Myocyte (in vitro differentiated cells): ENCODE results near the gene RILP. TPM values are rescaled to one million over a fixed set of nuclear protein-coding genes. Genes with fewer than 3 reads are reported as not detected.

Experiments
- DNase-seq: peaks from one replicate; pipeline ENCODE4 v3.0.0-alpha.2; 2012; ENCODE audit warnings: low read depth
- total RNA-seq: library from RNA; depleted of rRNA; stranded (reverse); fragments of >200 nt; gene quantifications from 2 replicates; pipeline ENCODE4 v1.2.3, GENCODE V29; 2014

The RILP gene
- total RNA-seq, 1 donor from 2014 or later: 20.1 TPM

GRCh38 chr17:1629504-1630310, 20.0 kb downstream of the RILP start:
- DNase-seq: peak; percentile 68

- peak; percentile 97 for DNase-seq
These were observed 20.7 kb downstream of the RILP start for GRCh38 chr17:1628856-1629503.

- DNase-seq: peak; percentile 86
These were observed 21.4 kb downstream of the RILP start, which contains the start of gene SLC43A2 for GRCh38 chr17:1627982-1628855. Gene SLC43A2, minus strand, starts transcription at chr17:1628834. Its CDS starts 960 bp downstream, at chr17:1627874.

GRCh38 chr17:1627182-1627981, 22.3 kb downstream of the RILP start:
- no peak for DNase-seq

GRCh38 chr17:1626333-1626732, 23.3 kb downstream of the RILP start:
- DNase-seq: no peak

- no peak for DNase-seq
These were observed 24.1 kb downstream of the RILP start for GRCh38 chr17:1625581-1625980.

- DNase-seq: no peak
These were observed 24.6 kb downstream of the RILP start for GRCh38 chr17:1625053-1625452.

- DNase-seq: no peak
These were observed 25.0 kb downstream of the RILP start for GRCh38 chr17:1624650-1625049.

- no peak for DNase-seq
These were observed 26.5 kb downstream of the RILP start for GRCh38 chr17:1623057-1623630.

GRCh38 chr17:1621273-1621954, 28.3 kb downstream of the RILP start:
- no peak for DNase-seq

- DNase-seq: no peak
These were observed 29.2 kb downstream of the RILP start for GRCh38 chr17:1620486-1620885.

- no peak for DNase-seq
These were observed 32.0 kb downstream of the RILP start for GRCh38 chr17:1617620-1618174.

GRCh38 chr17:1616101-1616500, 33.6 kb downstream of the RILP start:
- DNase-seq: no peak

- DNase-seq: no peak
These were observed 37.3 kb downstream of the RILP start for GRCh38 chr17:1612400-1612799.

- no peak for DNase-seq
These were observed 38.0 kb downstream of the RILP start for GRCh38 chr17:1611715-1612114.

GRCh38 chr17:1608676-1609075, 41.0 kb downstream of the RILP start:
- no peak for DNase-seq

- DNase-seq: no peak
These were observed 41.7 kb downstream of the RILP start for GRCh38 chr17:1607971-1608320.

GRCh38 chr17:1606352-1606985, 43.2 kb downstream of the RILP start:
- no peak for DNase-seq

GRCh38 chr17:1605681-1606351, 43.9 kb downstream of the RILP start:
- DNase-seq: no peak
